Gastrocnemius medialis (tissue), 4 donors: Measurements from ENCODE around the gene SEPHS1.

ENCODE experiments used
- CTCF ChIP-seq, 5 experiments: fragments of 450-650 bp in 3 of 5; fragments of 200-600 bp in 2 of 5; sonication (generic) in 2 of 5; IDR thresholded peaks in 4 of 5; conservative IDR thresholded peaks in 1 of 5; 1 replicate in 4 of 5; 2 replicates in 1 of 5; pipeline ENCODE4 v1.5.1; 2016 to 2019; ENCODE audit warnings: antibody characterized with exemption in 5 of 5, mild to moderate bottlenecking in 3 of 5, moderate library complexity in 3 of 5
- POLR2A ChIP-seq, 2 donors: fragments of 450-650 bp; IDR thresholded peaks; one replicate each; pipeline ENCODE4 v1.6.1; 2017; ENCODE audit warnings: antibody characterized with exemption in 2 of 2, mild to moderate bottlenecking in 2 of 2, moderate library complexity in 2 of 2

GRCh38 chr10:13349463-13350274 lies 1.6 kb upstream of the SEPHS1 start:
- no peak for TF ChIP-seq POLR2A (IDR thresholded peaks at IDR 0.05)
- TF ChIP-seq CTCF (IDR thresholded peaks at IDR 0.05 in 4 of 5, conservative IDR thresholded peaks at IDR 0.05 in 1 of 5): no peak
